Ovary (tissue), 9 donors: ENCODE measurements around the gene CNOT6L. TPM values are rescaled to one million over a fixed set of nuclear protein-coding genes. Genes with fewer than 3 reads are reported as not detected.

Experiments
- DNase-seq, 5 donors: peaks; one replicate each; pipeline ENCODE4 v3.0.0-alpha.2; 2019 to 2020
- H3K27ac ChIP-seq, 2 donors: fragments of 200-600 bp; one replicate each; pipeline versions ENCODE4 v1.5.1 to v1.8.0; 2019 to 2022
- H3K27me3 ChIP-seq: fragments of 200-600 bp; one replicate; pipeline ENCODE4 v1.8.0; 2022
- H3K36me3 ChIP-seq: fragments of 200-600 bp; sonication (generic); one replicate; pipeline ENCODE4 v1.5.1; 2019
- H3K4me1 ChIP-seq: one replicate; pipeline ENCODE4 v1.8.1; 2013; ENCODE audit warnings: mild to moderate bottlenecking, moderate library complexity; ENCODE audit not compliant: insufficient read depth
- H3K4me3 ChIP-seq: fragments of 200-600 bp; sonication (generic); one replicate; pipeline ENCODE4 v1.5.1; 2017
- H3K9me3 ChIP-seq, 2 donors: fragments of 200-600 bp in 1 of 2; sonication (generic) in 1 of 2; one replicate each; pipeline versions ENCODE4 v1.5.1 to v1.8.1; 2013 to 2019; ENCODE audit warnings: mild to moderate bottlenecking in 1 of 2, moderate library complexity in 1 of 2
- CTCF ChIP-seq, 3 donors: fragments of 450-650 bp in 2 of 3; fragments of 200-600 bp in 1 of 3; IDR thresholded peaks; one replicate each; pipeline versions ENCODE4 v1.5.1 to v1.8.0; 2016 to 2022; ENCODE audit warnings: antibody characterized with exemption in 3 of 3, mild to moderate bottlenecking in 1 of 3
- EP300 ChIP-seq: sonication (generic); formaldehyde crosslinking; IDR thresholded peaks from one replicate; pipeline ENCODE4 v1.6.1; 2017; ENCODE audit warnings: antibody characterized with exemption
- POLR2A ChIP-seq: fragments of 450-650 bp; IDR thresholded peaks from one replicate; pipeline ENCODE4 v1.6.1; 2017; ENCODE audit warnings: antibody characterized with exemption, mild to moderate bottlenecking, moderate library complexity
- WGBS, 3 donors: extraction: QIAGEN DNeasy Blood & Tissue Kit in 1 of 3; methylation state at CpG; one replicate each; pipeline versions ENCODE4 v1.1.5 to v1.1.7; 2013 to 2017; 5-methylcytosine and 5-hydroxymethylcytosine counted together
- intact Hi-C, 4 donors: fragments of 100-400 bp; cut with DNase I; formaldehyde crosslinking; loops; one replicate each; pipeline versions ENCODE4 v1.11.0 to v1.15.1; 2022 to 2023
- polyA plus RNA-seq, 2 donors: library from polyadenylated mRNA; stranded (reverse); fragments of 200-250 nt in 1 of 2; fragments of 350-450 nt in 1 of 2; fragmentation: Illumina TruSeq in 1 of 2; extraction: RNeasy Lipid Tissue Mini Kit (QIAGEN cat#74804) in 1 of 2; gene quantifications; one replicate each; pipeline ENCODE4 v1.2.3, GENCODE V29; 2013 to 2014
- total RNA-seq, 7 donors: library from RNA; depleted of rRNA in 2 of 7; stranded (reverse); fragments of >200 nt in 2 of 7; fragmentation: NEBNext Ultra II Directional in 3 of 7; extraction: Animal tissue kit (Norgen Biotek cat#: 25700) in 3 of 7; gene quantifications; one replicate each; pipeline versions ENCODE4 v1.1.0 to v1.2.4, GENCODE V29; 2016 to 2023
- donor health status: DM: no; HTN: no; CAD: no; lungs with moderate emphysema.
- donor health status: DM: no; HTN: no; CAD: no.
- donor health status: Bipolar disorder and iron deficiency.
- donor health status: DM: yes; HTN: yes; CAD: no.
- donor health status: DM: no; HTN: no; CAD: no.
- donor health status: DM: yes; HTN: yes; CAD: no.

The CNOT6L gene
- total and polyA plus RNA-seq, 9 donors = 7.7 to 58.6 (median 47.0) TPM

GRCh38 chr4:77849278-77849965 lies 30.3 kb upstream of the CNOT6L start:
- TF ChIP-seq POLR2A (no peak), EP300 (no peak), CTCF (IDR thresholded peaks at IDR 0.05) (no peak)
- 84 to 85% (median 84%) methylated on average over 12 of the region's 12 CpGs for WGBS, 3 donors
- H3K27ac ChIP-seq = no peak overlapping the region
- no peaks in the 10 kb centered on the region for H3K27me3 ChIP-seq
- DNase-seq = no peak
- no peaks in the 10 kb centered on the region for H3K9me3 ChIP-seq
- intact Hi-C loops = no loop called here
- H3K36me3 ChIP-seq = no peaks in the 10 kb centered on the region
- H3K4me1 ChIP-seq = no peaks in the 10 kb centered on the region
- no peak overlapping the region for H3K4me3 ChIP-seq

- Histone ChIP-seq H3K27me3 (no peaks in the 10 kb centered on the region), H3K4me3 (no peak overlapping the region), H3K27ac (no peak overlapping the region), H3K4me1 (no peaks in the 10 kb centered on the region), H3K36me3 (no peaks in the 10 kb centered on the region), H3K9me3 (no peaks in the 10 kb centered on the region)
- TF ChIP-seq CTCF (IDR thresholded peaks at IDR 0.05) (no peak), POLR2A (no peak)
- intact Hi-C loops = no loop called here
- 93 to 94% (median 94%) methylated on average over 6 of the region's 6 CpGs for WGBS, 3 donors
- no peak for DNase-seq
Measured at GRCh38 chr4:77848508-77848907, 29.3 kb upstream of the CNOT6L start.

- DNase-seq = no peak
- TF ChIP-seq EP300 = no peak
- Histone ChIP-seq H3K36me3 (no peaks in the 10 kb centered on the region), H3K4me3 (no peak overlapping the region), H3K9me3 (no peaks in the 10 kb centered on the region), H3K4me1 (no peaks in the 10 kb centered on the region), H3K27me3 (no peaks in the 10 kb centered on the region), H3K27ac (no peak overlapping the region)
- intact Hi-C loops = no loop called here
- 83 to 87% (median 86%) methylated on average over 3 of the region's 3 CpGs for WGBS, 3 donors
Measured at GRCh38 chr4:77845929-77846328, 26.8 kb upstream of the CNOT6L start.

- WGBS, 3 donors = 77 to 81% (median 81%) methylated on average over 1 of the region's 1 CpG
- intact Hi-C loops = no loop called here
- TF ChIP-seq CTCF (IDR thresholded peaks at IDR 0.05) = no peak
- no peak for TF ChIP-seq EP300
- TF ChIP-seq POLR2A = no peak
- Histone ChIP-seq H3K4me3 (no peak overlapping the region), H3K27ac (no peak overlapping the region), H3K27me3 (no peaks in the 10 kb centered on the region), H3K9me3 (no peaks in the 10 kb centered on the region), H3K36me3 (no peaks in the 10 kb centered on the region), H3K4me1 (no peaks in the 10 kb centered on the region)
- DNase-seq = no peak
Measured at GRCh38 chr4:77845400-77845799, 26.2 kb upstream of the CNOT6L start.

- Histone ChIP-seq H3K27me3 (no peaks in the 10 kb centered on the region), H3K27ac (no peak overlapping the region), H3K4me3 (no peak overlapping the region), H3K4me1 (no peaks in the 10 kb centered on the region), H3K36me3 (no peaks in the 10 kb centered on the region), H3K9me3 (no peaks in the 10 kb centered on the region)
- DNase-seq = no peak
- intact Hi-C loops = no loop called here
- 95 to 100% (median 98%) methylated on average over 1 of the region's 1 CpG for WGBS, 3 donors
- TF ChIP-seq CTCF (IDR thresholded peaks at IDR 0.05) = no peak
- no peak for TF ChIP-seq POLR2A
- TF ChIP-seq EP300 = no peak
Measured at GRCh38 chr4:77844363-77844762, 25.2 kb upstream of the CNOT6L start.
